GM12891 (cell line): ENCODE results near the gene WNT9A.

Experiments
- POLR2A ChIP-seq: IDR thresholded peaks from 2 replicates; pipeline ENCODE4 v1.6.1; 2011; ENCODE audit warnings: low read depth, low read length, control low read depth
- POLR2AphosphoS5 ChIP-seq: IDR thresholded peaks from 2 replicates; pipeline ENCODE4 v1.6.1; 2011; ENCODE audit warnings: low read depth, low read length, control low read depth
- TAF1 ChIP-seq: IDR thresholded peaks from 2 replicates; pipeline ENCODE4 v1.6.1; 2011; ENCODE audit warnings: low read depth, low read length, control low read depth

DNA sequence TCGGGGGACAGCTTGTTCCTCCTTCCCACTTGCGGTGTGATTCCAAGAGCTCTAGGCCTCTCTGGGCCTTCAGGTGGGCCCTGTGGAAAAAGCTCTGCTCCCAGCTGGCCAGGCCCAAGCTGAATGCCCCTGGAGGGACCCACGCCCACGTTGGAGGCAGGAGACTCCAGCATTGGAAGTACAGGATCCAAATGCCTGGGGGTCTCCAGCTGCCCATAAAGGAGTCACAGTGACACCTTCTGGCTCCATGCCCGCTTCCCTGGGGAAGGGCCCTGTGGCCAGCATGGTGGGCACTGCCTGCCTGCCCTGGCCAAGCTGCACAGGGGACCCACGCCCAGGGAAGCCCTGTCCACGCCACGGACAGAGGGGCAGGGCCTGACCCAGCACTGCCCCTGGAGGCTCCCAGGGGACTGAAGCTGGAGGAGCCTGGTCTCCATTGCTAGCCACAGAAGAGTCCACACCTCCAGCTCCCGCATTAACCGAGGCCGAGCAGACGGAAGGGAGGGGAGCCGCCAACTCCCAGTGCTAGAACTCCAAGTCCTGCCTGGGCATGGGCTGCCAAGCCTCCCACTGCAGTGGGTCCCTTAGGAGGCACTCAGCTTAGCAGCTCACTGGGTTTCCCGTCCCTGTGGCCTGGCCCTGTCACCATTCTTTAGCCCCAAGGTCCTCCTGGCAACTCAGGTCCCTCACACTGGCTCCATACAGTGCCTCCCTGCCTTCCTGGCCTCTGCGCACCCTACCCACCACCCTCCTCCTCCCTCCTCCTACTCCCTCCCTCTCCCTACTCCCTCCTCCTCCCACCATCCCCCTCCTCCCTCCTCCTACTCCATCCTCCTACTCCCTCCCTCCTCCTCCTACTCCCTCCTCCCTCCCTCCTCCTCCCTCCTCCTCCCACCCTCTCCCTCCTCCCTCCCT is 41.9 kb downstream of the WNT9A start:
- TF ChIP-seq TAF1 (no peak), POLR2A (no peak), POLR2AphosphoS5 (no peak)
